Stimulated activated CD4-positive, alpha-beta T cell treated with anti-CD3 and anti-CD28 coated beads, Interleukin-2, amount 100 ng/mL, for 4 hours (primary cell): ENCODE measurements around the gene RAB14.
"Not testable (repeated sequence)": the region's sequence is repeated elsewhere in the genome, so short reads cannot be mapped to it uniquely, and the experiment has no call there.

Experiments
- DNase-seq: peaks from one replicate; pipeline ENCODE4 v3.0.0-alpha.2; 2020; ENCODE audit warnings: low read depth

The RAB14 gene

GRCh38 chr9:121191235-121191634 lies 10.4 kb downstream of the RAB14 start:
- no peak for DNase-seq

GRCh38 chr9:121189660-121190059 lies 12.0 kb downstream of the RAB14 start:
- DNase-seq, result no peak

GRCh38 chr9:121189006-121189405 lies 12.7 kb downstream of the RAB14 start:
- DNase-seq, result no peak

GRCh38 chr9:121187636-121188305 lies 13.9 kb downstream of the RAB14 start:
- no peak for DNase-seq

GRCh38 chr9:121185774-121186403 lies 15.8 kb downstream of the RAB14 start:
- no peak for DNase-seq

- DNase-seq, result no peak
Observed at GRCh38 chr9:121185178-121185745, 16.4 kb downstream of the RAB14 start.

GRCh38 chr9:121184463-121184862 lies 17.2 kb downstream of the RAB14 start:
- DNase-seq, result no peak

GRCh38 chr9:121183666-121184423 lies 17.8 kb downstream of the RAB14 start:
- no peak for DNase-seq

- DNase-seq, result no peak
Observed at GRCh38 chr9:121182989-121183388, 18.7 kb downstream of the RAB14 start.

- DNase-seq, result no peak
Observed at GRCh38 chr9:121182101-121182836, 19.4 kb downstream of the RAB14 start.

GRCh38 chr9:121179930-121180681 lies 21.6 kb downstream of the RAB14 start:
- DNase-seq, result no peak

- not testable (repeated sequence) for DNase-seq
Observed at GRCh38 chr9:121179373-121179721, 22.3 kb downstream of the RAB14 start.

GRCh38 chr9:121178676-121179372 lies 22.8 kb downstream of the RAB14 start:
- no peak for DNase-seq

GRCh38 chr9:121173501-121173900 lies 28.2 kb downstream of the RAB14 start:
- DNase-seq, result no peak

- DNase-seq, result no peak
Observed at GRCh38 chr9:121172726-121173487, 28.8 kb downstream of the RAB14 start.

GRCh38 chr9:121171236-121171635 lies 30.4 kb downstream of the RAB14 start:
- DNase-seq, result no peak

GRCh38 chr9:121169094-121169601 lies 32.5 kb downstream of the RAB14 start:
- no peak for DNase-seq

- no peak for DNase-seq
Observed at GRCh38 chr9:121168052-121168451, 33.6 kb downstream of the RAB14 start.

- DNase-seq, result no peak
Observed at GRCh38 chr9:121160025-121160424, 41.6 kb downstream of the RAB14 start.

GRCh38 chr9:121157939-121158338 lies 43.7 kb downstream of the RAB14 start:
- DNase-seq, result no peak
